A549 (cell line): Measurements from ENCODE around the gene OR2M4. TPM values are rescaled to one million over a fixed set of nuclear protein-coding genes. Genes with fewer than 3 reads are reported as not detected.
A peak's percentile ranks its signal among the peaks of the same experiment; 100 is the strongest.

ENCODE experiments used
- ATAC-seq, 2 experiments: fragments of 200-7000 bp in 1 of 2; fragments of >200 bp in 1 of 2; cut with Nextera tagmentation in 1 of 2; cut with Tn5 transposase in 1 of 2; 3 replicates each; pipeline versions ENCODE4 v1.8.0 to v1.9.1; 2018 to 2020; ENCODE audit warnings: mild to moderate bottlenecking in 1 of 2, moderate library complexity in 1 of 2
- CTCF ChIA-PET: fragments of 300-600 bp; sonication (Branson Sonifier 250); formaldehyde crosslinking; extraction: SDS; loops from one replicate; lab custom pipeline; 2021; ENCODE audit warnings: antibody characterized with exemption, inconsistent platforms; lab: Yijun Ruan, JAX
- POLR2A ChIA-PET: fragments of 350-600 bp; formaldehyde crosslinking; extraction: SDS; loops from one replicate; lab custom pipeline; 2021; ENCODE audit warnings: antibody characterized with exemption, inconsistent platforms; lab: Yijun Ruan, JAX
- DNase-seq, 2 experiments: peaks; one replicate each; pipeline versions ENCODE4 v3.0.0 to v3.0.0-alpha.2; 2011 to 2016; ENCODE audit warnings: low read depth in 1 of 2, low spot score in 1 of 2
- FAIRE-seq: peaks from 2 replicates; lab custom pipeline; 2011; peaks lifted over from hg19 to GRCh38; lab: Jason Lieb, UNC
- H3K27ac ChIP-seq, 2 experiments: fragments of >200 bp; sonication (Bioruptor Twin); formaldehyde crosslinking; 3 replicates each; pipeline ENCODE4 v1.5.1; 2016 to 2017
- H3K4me1 ChIP-seq: fragments of >200 bp; sonication (Bioruptor Twin); formaldehyde crosslinking; 3 replicates; pipeline ENCODE4 v1.6.1; 2016
- H3K4me2 ChIP-seq: fragments of >200 bp; sonication (Bioruptor Twin); formaldehyde crosslinking; 3 replicates; pipeline ENCODE4 v1.6.1; 2016
- H3K4me3 ChIP-seq: fragments of >200 bp; sonication (Bioruptor Twin); formaldehyde crosslinking; 3 replicates; pipeline ENCODE4 v1.5.1; 2016
- H3K9me3 ChIP-seq: fragments of >200 bp; sonication (Bioruptor Twin); formaldehyde crosslinking; 3 replicates; pipeline ENCODE4 v1.6.1; 2016
- CBX8 ChIP-seq: fragments of 200-600 bp; sonication (generic); IDR thresholded peaks from 2 replicates; pipeline ENCODE4 v1.6.1; 2016
- CHD2 ChIP-seq: fragments of 150-350 bp; IDR thresholded peaks from 2 replicates; pipeline ENCODE4 v1.6.1; 2014; ENCODE audit warnings: low read length; ENCODE audit not compliant: partially characterized antibody
- EHMT2 ChIP-seq: fragments of 200-600 bp; sonication (generic); IDR thresholded peaks from 2 replicates; pipeline ENCODE4 v1.6.1; 2016; ENCODE audit warnings: antibody characterized with exemption, low read depth, mild to moderate bottlenecking, moderate library complexity
- FOSB ChIP-seq: fragments of 250-450 bp; sonication (Bioruptor Pico); IDR thresholded peaks from 2 replicates; pipeline ENCODE4 v1.5.0; 2020; ENCODE audit warnings: mild to moderate bottlenecking, moderate library complexity
- HDAC2 ChIP-seq: fragments of 200-600 bp; sonication (generic); IDR thresholded peaks from 2 replicates; pipeline ENCODE4 v1.6.1; 2016
- HEYL ChIP-seq: fragments of 250-450 bp; sonication (Bioruptor Pico); IDR thresholded peaks from 2 replicates; pipeline ENCODE4 v1.8.0; 2021; ENCODE audit warnings: mild to moderate bottlenecking, moderate library complexity
- HOXA7 ChIP-seq: fragments of 250-450 bp; sonication (Bioruptor Pico); IDR thresholded peaks from 2 replicates; pipeline ENCODE4 v1.5.0; 2020; ENCODE audit warnings: mild to moderate bottlenecking, moderate library complexity
- HOXB13 ChIP-seq: fragments of 250-450 bp; sonication (Bioruptor Pico); IDR thresholded peaks from 2 replicates; pipeline ENCODE4 v1.5.0; 2020; ENCODE audit warnings: low read depth, mild to moderate bottlenecking, moderate library complexity
- HOXB5 ChIP-seq: fragments of 250-450 bp; sonication (Bioruptor Pico); IDR thresholded peaks from 2 replicates; pipeline ENCODE4 v1.5.0; 2020; ENCODE audit warnings: mild to moderate bottlenecking, moderate library complexity
- JUNB ChIP-seq: fragments of >200 bp; sonication (Bioruptor Twin); formaldehyde crosslinking; IDR thresholded peaks from 2 replicates; pipeline ENCODE4 v1.6.1; 2016
- MAFK ChIP-seq: fragments of 450-650 bp; IDR thresholded peaks from 2 replicates; pipeline ENCODE4 v1.6.1; 2014; ENCODE audit not compliant: partially characterized antibody
- MAZ ChIP-seq: fragments of 150-350 bp; IDR thresholded peaks from 2 replicates; pipeline ENCODE4 v1.6.1; 2014; ENCODE audit warnings: antibody characterized with exemption, low read depth, low read length, borderline replicate concordance
- MYC ChIP-seq: IDR thresholded peaks from 2 replicates; pipeline ENCODE4 v1.6.1; 2012; ENCODE audit warnings: mild to moderate bottlenecking, inconsistent platforms, low read length, improper control_type of control experiment, borderline replicate concordance
- NPAS2 ChIP-seq: fragments of 250-450 bp; sonication (Bioruptor Pico); IDR thresholded peaks from 2 replicates; pipeline ENCODE4 v1.8.0; 2022; ENCODE audit warnings: mild to moderate bottlenecking, moderate library complexity, borderline replicate concordance
- NR3C1 ChIP-seq: fragments of >200 bp; sonication (Bioruptor Twin); formaldehyde crosslinking; IDR thresholded peaks from 3 replicates; pipeline ENCODE4 v1.6.1; 2017
- PHF8 ChIP-seq: fragments of 200-600 bp; sonication (generic); IDR thresholded peaks from 2 replicates; pipeline ENCODE4 v1.6.1; 2016; ENCODE audit warnings: low read depth, mild to moderate bottlenecking, antibody characterized with exemption, moderate library complexity, borderline replicate concordance
- POLR2AphosphoS2 ChIP-seq: conservative IDR thresholded peaks from 2 replicates; pipeline ENCODE4 v1.6.1; 2012; ENCODE audit warnings: low read length, improper control_type of control experiment, inconsistent platforms
- RCOR1 ChIP-seq: fragments of 150-350 bp; IDR thresholded peaks from 2 replicates; pipeline ENCODE4 v1.6.1; 2014; ENCODE audit warnings: antibody characterized with exemption, low read length, low read depth
- RNF2 ChIP-seq: fragments of 200-600 bp; sonication (generic); IDR thresholded peaks from 2 replicates; pipeline ENCODE4 v1.6.1; 2016; ENCODE audit warnings: low read depth, mild to moderate bottlenecking, antibody characterized with exemption, moderate library complexity, borderline replicate concordance
- SREBF2 ChIP-seq: fragments of 450-650 bp; IDR thresholded peaks from 2 replicates; pipeline ENCODE4 v1.6.1; 2014; ENCODE audit warnings: mild to moderate bottlenecking, moderate library complexity
- TFCP2L1 ChIP-seq: fragments of 250-450 bp; sonication (Bioruptor Pico); IDR thresholded peaks from 2 replicates; pipeline ENCODE4 v1.5.0; 2021; ENCODE audit warnings: mild to moderate bottlenecking
- USF2 ChIP-seq: fragments of 450-650 bp; IDR thresholded peaks from 2 replicates; pipeline ENCODE4 v1.6.1; 2014; ENCODE audit warnings: antibody characterized with exemption
- ZC3H11A ChIP-seq: fragments of 450-650 bp; IDR thresholded peaks from 2 replicates; pipeline ENCODE4 v1.6.1; 2014; ENCODE audit warnings: antibody characterized with exemption, mild to moderate bottlenecking
- ZFP36 ChIP-seq: fragments of 450-650 bp; IDR thresholded peaks from 2 replicates; pipeline ENCODE4 v1.6.1; 2014; ENCODE audit warnings: borderline replicate concordance; ENCODE audit not compliant: partially characterized antibody
- ZSCAN20 ChIP-seq: fragments of 250-450 bp; sonication (Bioruptor Pico); IDR thresholded peaks from 2 replicates; pipeline ENCODE4 v1.8.0; 2022; ENCODE audit warnings: mild to moderate bottlenecking, moderate library complexity
- WGBS: methylation state at CpG from one replicate; pipeline ENCODE4 v1.1.6; 2017; ENCODE audit errors: missing lambda C conversion rate; 5-methylcytosine and 5-hydroxymethylcytosine counted together
- polyA plus RNA-seq, 4 experiments: library from polyadenylated mRNA; depleted of rRNA in 3 of 4; stranded (reverse); fragments of >200 nt; fragmentation: RNase III in 1 of 4; extraction: RNeasy Plus Mini Kit Qiagen cat#74134 plus additional on column Dnase treatment in 1 of 4; gene quantifications; 2 replicates in 3 of 4; 3 replicates in 1 of 4; pipeline ENCODE4 v1.2.3, GENCODE V29; 2011 to 2017
- TF ChIP-seq, protein P1 (sequence below): fragments of >200 bp; sonication (Bioruptor Twin); formaldehyde crosslinking; IDR thresholded peaks from 3 replicates; pipeline ENCODE4 v1.5.1; 2016
- TF ChIP-seq, protein P2 (sequence below): fragments of 150-350 bp; IDR thresholded peaks from 2 replicates; pipeline ENCODE4 v1.6.1; 2014; ENCODE audit warnings: low read depth, mild to moderate bottlenecking, low read length
- TF ChIP-seq, protein P3 (sequence below): IDR thresholded peaks from 2 replicates; pipeline ENCODE4 v1.6.1; 2012

Gene OR2M4
- polyA plus RNA-seq, 2 of the 4 experiments (the other 2 are of a cell fraction): not detected

DNA sequence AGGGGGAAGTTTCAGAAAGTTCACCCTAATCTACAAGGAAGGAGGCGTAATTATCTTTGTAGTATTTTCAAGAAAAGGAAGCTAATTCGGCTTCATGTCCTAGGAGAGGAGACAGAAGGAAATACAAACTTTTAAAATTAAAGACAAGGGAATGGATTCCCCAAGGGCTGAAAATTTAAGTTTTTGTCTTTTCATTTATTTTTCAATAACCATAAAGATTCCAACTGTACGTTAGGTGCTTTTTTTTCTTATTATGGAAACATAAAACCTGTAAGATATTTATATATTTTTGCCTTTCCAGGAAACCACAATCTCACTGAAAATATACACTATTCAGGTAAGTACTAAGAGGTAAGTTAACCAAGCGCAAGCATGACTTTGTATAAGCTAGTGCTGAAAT is 34.3 kb upstream of the OR2M4 start, which contains the start of gene OR2M3:
TSS of gene OR2M3 (plus strand) at position 301 of the 400 bp plus-strand sequence. CDS start 5,803 bp downstream, outside the sequence.
- no peak for FAIRE-seq
- Histone ChIP-seq H3K9me3 (no peaks in the 10 kb centered on the region; the same call in 2 of the 3 replicates), H3K4me2 (no peak within 1 kb of the TSS), H3K4me1 (no peaks in the 10 kb centered on the region), H3K27ac (no peak within 1 kb of the TSS), H3K4me3 (no peak within 1 kb of the TSS)
- no peak for ATAC-seq
- DNase-seq: no peak
- ChIA-PET POLR2A (no interaction called here), CTCF (no interaction called here)
- under 1% methylated on average over 4 of the region's 4 CpGs for WGBS
- no peak for TF ChIP-seq ZC3H11A
- TF ChIP-seq FOSB (CRISPR knock-in tag): no peak
- TF ChIP-seq ZSCAN20 (CRISPR knock-in tag): no peak
- TF ChIP-seq HOXB5 (CRISPR knock-in tag): no peak
- no peak for TF ChIP-seq USF2
- no peak for TF ChIP-seq JUNB
- TF ChIP-seq RNF2: no peak
- TF ChIP-seq CBX8: no peak
- TF ChIP-seq, protein P1, sequence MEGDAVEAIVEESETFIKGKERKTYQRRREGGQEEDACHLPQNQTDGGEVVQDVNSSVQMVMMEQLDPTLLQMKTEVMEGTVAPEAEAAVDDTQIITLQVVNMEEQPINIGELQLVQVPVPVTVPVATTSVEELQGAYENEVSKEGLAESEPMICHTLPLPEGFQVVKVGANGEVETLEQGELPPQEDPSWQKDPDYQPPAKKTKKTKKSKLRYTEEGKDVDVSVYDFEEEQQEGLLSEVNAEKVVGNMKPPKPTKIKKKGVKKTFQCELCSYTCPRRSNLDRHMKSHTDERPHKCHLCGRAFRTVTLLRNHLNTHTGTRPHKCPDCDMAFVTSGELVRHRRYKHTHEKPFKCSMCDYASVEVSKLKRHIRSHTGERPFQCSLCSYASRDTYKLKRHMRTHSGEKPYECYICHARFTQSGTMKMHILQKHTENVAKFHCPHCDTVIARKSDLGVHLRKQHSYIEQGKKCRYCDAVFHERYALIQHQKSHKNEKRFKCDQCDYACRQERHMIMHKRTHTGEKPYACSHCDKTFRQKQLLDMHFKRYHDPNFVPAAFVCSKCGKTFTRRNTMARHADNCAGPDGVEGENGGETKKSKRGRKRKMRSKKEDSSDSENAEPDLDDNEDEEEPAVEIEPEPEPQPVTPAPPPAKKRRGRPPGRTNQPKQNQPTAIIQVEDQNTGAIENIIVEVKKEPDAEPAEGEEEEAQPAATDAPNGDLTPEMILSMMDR: no peak
- TF ChIP-seq HOXB13 (CRISPR knock-in tag): no peak
- TF ChIP-seq SREBF2: no peak
- TF ChIP-seq MYC: no peak
- TF ChIP-seq, protein P2, sequence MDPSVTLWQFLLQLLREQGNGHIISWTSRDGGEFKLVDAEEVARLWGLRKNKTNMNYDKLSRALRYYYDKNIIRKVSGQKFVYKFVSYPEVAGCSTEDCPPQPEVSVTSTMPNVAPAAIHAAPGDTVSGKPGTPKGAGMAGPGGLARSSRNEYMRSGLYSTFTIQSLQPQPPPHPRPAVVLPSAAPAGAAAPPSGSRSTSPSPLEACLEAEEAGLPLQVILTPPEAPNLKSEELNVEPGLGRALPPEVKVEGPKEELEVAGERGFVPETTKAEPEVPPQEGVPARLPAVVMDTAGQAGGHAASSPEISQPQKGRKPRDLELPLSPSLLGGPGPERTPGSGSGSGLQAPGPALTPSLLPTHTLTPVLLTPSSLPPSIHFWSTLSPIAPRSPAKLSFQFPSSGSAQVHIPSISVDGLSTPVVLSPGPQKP: no peak
- no peak for TF ChIP-seq HEYL (CRISPR knock-in tag)
- TF ChIP-seq TFCP2L1 (CRISPR knock-in tag): no peak
- TF ChIP-seq POLR2AphosphoS2: no peak
- no peak for TF ChIP-seq NR3C1
- TF ChIP-seq HOXA7 (CRISPR knock-in tag): no peak
- TF ChIP-seq CHD2: no peak
- TF ChIP-seq PHF8: no peak

DNA sequence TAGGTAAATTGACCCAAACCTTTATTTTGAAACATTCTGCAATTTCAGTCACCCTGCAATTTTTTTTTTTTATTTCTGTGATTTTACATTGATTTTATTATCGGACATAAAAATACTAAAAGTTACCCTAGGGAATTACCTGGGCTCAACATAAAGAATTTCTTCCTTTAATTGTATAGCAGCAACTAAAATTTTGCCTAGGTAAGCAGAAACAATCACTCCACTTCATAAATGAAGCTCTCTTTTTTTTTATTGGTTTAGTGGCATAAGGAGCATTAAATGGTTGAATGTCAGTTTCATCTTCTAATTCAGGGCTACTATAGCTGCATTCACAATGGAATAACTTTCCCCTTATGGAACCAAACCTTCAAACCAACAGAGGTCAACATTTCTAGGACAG is 15.3 kb upstream of the OR2M4 start:
- Histone ChIP-seq H3K4me2 (no peak overlapping the region), H3K4me3 (no peak overlapping the region), H3K9me3 (0 out of 3 replicates have a peak, but pooled peaks cover 8% of the 10 kb centered on the region), H3K27ac (no peak overlapping the region), H3K4me1 (no peaks in the 10 kb centered on the region)
- TF ChIP-seq MAFK (peak; percentile 77), MYC (no peak)
- ChIA-PET POLR2A (no interaction called here), CTCF (no interaction called here)
- ATAC-seq (no peak), FAIRE-seq (no peak), DNase-seq (no peak)
- WGBS: 55% methylated on average over 1 of the region's 1 CpG

GRCh38 chr1:248225537-248225936 is 5.7 kb upstream of the OR2M4 start:
- no peak for FAIRE-seq
- Histone ChIP-seq H3K4me1 (no peaks in the 10 kb centered on the region), H3K4me2 (no peak overlapping the region), H3K9me3 (peaks cover 8% of the 10 kb centered on the region; the same call in 1 of the 3 replicates), H3K4me3 (no peak overlapping the region), H3K27ac (no peak overlapping the region)
- ChIA-PET POLR2A (no interaction called here), CTCF (no interaction called here)
- DNase-seq: no peak
- ATAC-seq: no peak
- 4% methylated on average over 1 of the region's 1 CpG for WGBS
- TF ChIP-seq NPAS2 (CRISPR knock-in tag) (no peak), USF2 (no peak), PHF8 (no peak), HDAC2 (no peak), ZFP36 (no peak), CHD2 (no peak), RCOR1 (no peak), EHMT2 (no peak), MAZ (no peak)
- TF ChIP-seq, protein P3, sequence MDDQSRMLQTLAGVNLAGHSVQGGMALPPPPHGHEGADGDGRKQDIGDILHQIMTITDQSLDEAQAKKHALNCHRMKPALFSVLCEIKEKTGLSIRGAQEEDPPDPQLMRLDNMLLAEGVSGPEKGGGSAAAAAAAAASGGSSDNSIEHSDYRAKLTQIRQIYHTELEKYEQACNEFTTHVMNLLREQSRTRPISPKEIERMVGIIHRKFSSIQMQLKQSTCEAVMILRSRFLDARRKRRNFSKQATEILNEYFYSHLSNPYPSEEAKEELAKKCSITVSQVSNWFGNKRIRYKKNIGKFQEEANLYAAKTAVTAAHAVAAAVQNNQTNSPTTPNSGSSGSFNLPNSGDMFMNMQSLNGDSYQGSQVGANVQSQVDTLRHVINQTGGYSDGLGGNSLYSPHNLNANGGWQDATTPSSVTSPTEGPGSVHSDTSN: no peak
